ENCODE results near the gene PLVAP. TPM values are rescaled to one million over a fixed set of nuclear protein-coding genes. Genes with fewer than 3 reads are reported as not detected.

The PLVAP gene
- total RNA-seq, 1 donor: 0.09 TPM

- no peak for DNase-seq (ENCODE audit: low read depth)
- TF ChIP-seq, protein P1, sequence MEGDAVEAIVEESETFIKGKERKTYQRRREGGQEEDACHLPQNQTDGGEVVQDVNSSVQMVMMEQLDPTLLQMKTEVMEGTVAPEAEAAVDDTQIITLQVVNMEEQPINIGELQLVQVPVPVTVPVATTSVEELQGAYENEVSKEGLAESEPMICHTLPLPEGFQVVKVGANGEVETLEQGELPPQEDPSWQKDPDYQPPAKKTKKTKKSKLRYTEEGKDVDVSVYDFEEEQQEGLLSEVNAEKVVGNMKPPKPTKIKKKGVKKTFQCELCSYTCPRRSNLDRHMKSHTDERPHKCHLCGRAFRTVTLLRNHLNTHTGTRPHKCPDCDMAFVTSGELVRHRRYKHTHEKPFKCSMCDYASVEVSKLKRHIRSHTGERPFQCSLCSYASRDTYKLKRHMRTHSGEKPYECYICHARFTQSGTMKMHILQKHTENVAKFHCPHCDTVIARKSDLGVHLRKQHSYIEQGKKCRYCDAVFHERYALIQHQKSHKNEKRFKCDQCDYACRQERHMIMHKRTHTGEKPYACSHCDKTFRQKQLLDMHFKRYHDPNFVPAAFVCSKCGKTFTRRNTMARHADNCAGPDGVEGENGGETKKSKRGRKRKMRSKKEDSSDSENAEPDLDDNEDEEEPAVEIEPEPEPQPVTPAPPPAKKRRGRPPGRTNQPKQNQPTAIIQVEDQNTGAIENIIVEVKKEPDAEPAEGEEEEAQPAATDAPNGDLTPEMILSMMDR (IDR thresholded peaks at IDR 0.05; ENCODE audit: insufficient read depth, low read length): no peak
- no peak overlapping the region for H3K4me3 ChIP-seq (ENCODE audit: low read depth, low read length)
Observed at GRCh38 chr19:17340302-17340870, 36.8 kb downstream of the PLVAP start.

DNA sequence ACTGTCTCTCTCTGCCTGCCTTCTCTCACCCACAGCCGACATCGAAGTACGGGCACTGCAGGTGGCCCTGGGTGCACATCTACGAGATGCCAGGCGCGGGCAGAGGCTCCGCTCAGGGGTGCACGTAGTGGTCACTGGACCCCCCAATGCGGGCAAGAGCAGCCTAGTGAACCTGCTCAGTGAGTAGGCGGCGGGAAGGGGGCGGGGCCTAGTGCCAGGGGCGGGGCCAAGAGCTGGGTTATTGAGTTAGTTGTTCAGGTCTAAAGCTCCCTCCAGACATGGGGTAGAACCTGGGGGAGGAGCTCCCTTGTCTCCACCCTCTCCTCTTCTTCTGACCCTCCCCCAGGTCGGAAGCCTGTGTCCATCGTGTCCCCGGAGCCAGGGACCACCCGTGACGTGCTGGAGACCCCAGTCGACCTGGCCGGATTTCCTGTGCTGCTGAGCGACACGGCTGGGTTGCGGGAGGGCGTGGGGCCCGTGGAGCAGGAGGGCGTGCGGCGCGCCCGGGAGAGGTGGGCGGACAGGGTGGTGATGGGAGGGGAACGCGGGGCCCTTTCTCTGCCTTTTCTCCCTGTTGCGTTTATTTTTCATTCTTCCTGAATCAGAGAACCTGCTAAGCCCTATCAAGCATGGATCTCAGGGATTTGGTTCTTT lies 37.9 kb downstream of the PLVAP start:
- TF ChIP-seq, protein P1 (IDR thresholded peaks at IDR 0.05; ENCODE audit: insufficient read depth, low read length): no peak
- no peak for DNase-seq (ENCODE audit: low read depth)
- no peak overlapping the region for H3K4me3 ChIP-seq (ENCODE audit: low read depth, low read length)

DNA sequence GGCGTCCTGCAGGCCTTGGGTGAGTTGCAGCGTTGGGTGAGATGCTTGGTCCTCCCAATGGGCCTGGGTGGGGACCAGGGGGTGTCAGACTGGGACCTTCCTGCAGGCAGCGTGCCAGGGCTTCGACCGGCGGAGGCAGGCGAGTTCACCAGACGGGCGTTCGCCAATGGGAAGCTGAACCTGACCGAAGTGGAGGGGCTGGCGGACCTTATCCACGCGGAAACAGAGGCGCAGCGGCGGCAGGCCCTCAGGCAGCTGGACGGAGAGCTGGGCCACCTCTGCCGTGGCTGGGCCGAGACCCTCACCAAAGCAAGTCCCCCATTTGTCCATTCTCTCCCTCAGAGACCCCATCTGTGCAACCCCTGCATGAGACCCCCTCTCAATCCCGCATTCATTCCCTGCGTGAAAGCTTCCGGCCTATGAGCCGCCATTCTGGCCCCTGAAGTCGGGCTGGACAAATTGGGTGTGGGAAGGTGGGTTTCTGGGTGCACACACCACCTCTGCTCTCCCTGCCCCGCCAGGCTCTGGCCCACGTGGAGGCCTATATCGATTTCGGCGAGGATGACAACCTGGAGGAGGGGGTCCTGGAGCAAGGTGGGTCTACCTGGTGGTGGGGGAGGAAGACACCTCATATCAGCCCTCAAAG lies 38.6 kb downstream of the PLVAP start:
- TF ChIP-seq, protein P1 (IDR thresholded peaks at IDR 0.05; ENCODE audit: insufficient read depth, low read length): no peak
- peak overlapping the region; percentile 91 for H3K4me3 ChIP-seq (ENCODE audit: low read depth, low read length)
- DNase-seq (ENCODE audit: low read depth): no peak

- DNase-seq (ENCODE audit: low read depth): no peak
- TF ChIP-seq, protein P1 (IDR thresholded peaks at IDR 0.05; ENCODE audit: insufficient read depth, low read length): no peak
Observed at GRCh38 chr19:17337675-17338432, 39.3 kb downstream of the PLVAP start.

GRCh38 chr19:17336872-17337674 lies 40.1 kb downstream of the PLVAP start, which contains the start of gene GTPBP3:
Gene GTPBP3 (plus strand): TSS chr19:17337553. CDS start chr19:17337612, 59 bp downstream.
- peak within 1 kb of the TSS; percentile 92 for H3K4me3 ChIP-seq (ENCODE audit: low read depth, low read length)
- TF ChIP-seq, protein P1 (IDR thresholded peaks at IDR 0.05; ENCODE audit: insufficient read depth, low read length): no peak
- peak; percentile 99 for DNase-seq (ENCODE audit: low read depth)

More at GRCh38 chr19:17337675-17338432, 39.3 kb downstream of the PLVAP start:
- peak overlapping the region; percentile 91 for H3K4me3 ChIP-seq (ENCODE audit: low read depth, low read length)

GRCh38 chr19:17335575-17335974 lies 41.6 kb downstream of the PLVAP start:
- TF ChIP-seq, protein P1 (IDR thresholded peaks at IDR 0.05; ENCODE audit: insufficient read depth, low read length): no peak
- no peak for DNase-seq (ENCODE audit: low read depth)

More at GRCh38 chr19:17335575-17335974, 41.6 kb downstream of the PLVAP start:
- H3K4me3 ChIP-seq (ENCODE audit: low read depth, low read length): no peak overlapping the region

All from fibroblast of the aortic adventitia (primary cell).